Fibroblast of lung (primary cell): ENCODE data around the gene PIGK.

Experiments
- CTCF ChIP-seq, 2 donors: IDR thresholded peaks in 1 of 2; conservative IDR thresholded peaks in 1 of 2; 1 replicate in 1 of 2; 2 replicates in 1 of 2; pipeline ENCODE4 v1.5.1; 2011 to 2012; ENCODE audit warnings: low read length in 2 of 2, control low read depth in 1 of 2, inconsistent platforms in 1 of 2, low read depth in 1 of 2, mild to moderate bottlenecking in 1 of 2
- EZH2 ChIP-seq: IDR thresholded peaks from 2 replicates; pipeline ENCODE4 v1.5.1; 2012; ENCODE audit warnings: low read length, control low read depth, mild to moderate bottlenecking; ENCODE audit errors: missing control alignments

- TF ChIP-seq CTCF (conservative IDR thresholded peaks at IDR 0.05 in 1 of 2, IDR thresholded peaks at IDR 0.05 in 1 of 2; ENCODE audit: low read depth in 1 of 2, low read length in 2 of 2) (no peak), EZH2 (no peak)
Measured at GRCh38 chr1:77234943-77235342, 15.7 kb upstream of the PIGK start.
